Caco-2 (cell line): ENCODE results near the gene IBA57. TPM values are rescaled to one million over a fixed set of nuclear protein-coding genes. Genes with fewer than 3 reads are reported as not detected.

Source experiments
- BruUV-seq: library from RNA; stranded (reverse); fragments of 400-500 nt; replicated peaks from 2 replicates; lab custom pipeline; 2021; lab: Mats Ljungman, UMichigan
- CTCF ChIA-PET: fragments of 300-600 bp; sonication (Branson Sonifier 250); formaldehyde crosslinking; loops from one replicate; lab custom pipeline; 2022; ENCODE audit warnings: antibody characterized with exemption; lab: Charles Lee
- POLR2A ChIA-PET: fragments of 300-600 bp; sonication (Branson Sonifier 250); formaldehyde crosslinking; loops from one replicate; lab custom pipeline; 2022; ENCODE audit warnings: antibody characterized with exemption; lab: Charles Lee
- DNase-seq, 2 experiments: peaks; one replicate each; pipeline versions ENCODE4 v3.0.0 to v3.0.0-alpha.2; 2020 to 2022
- H3K27me3 ChIP-seq: replicated peaks from 2 replicates; pipeline ENCODE4 v1.6.0; 2011; ENCODE audit warnings: low read length; ENCODE audit not compliant: control insufficient read depth, insufficient read depth
- H3K36me3 ChIP-seq: 2 replicates; pipeline ENCODE4 v1.5.1; 2011; ENCODE audit warnings: low read length; ENCODE audit not compliant: control insufficient read depth, insufficient read depth
- H3K4me1 ChIP-seq: fragments of 250-450 bp; sonication (Bioruptor Pico); 2 replicates; pipeline ENCODE4 v1.5.1; 2020; ENCODE audit warnings: mild to moderate bottlenecking
- H3K4me3 ChIP-seq: 2 replicates; pipeline ENCODE4 v1.5.1; 2011; ENCODE audit warnings: low read depth, mild to moderate bottlenecking, control low read depth, low read length
- H3K9me3 ChIP-seq: fragments of 250-450 bp; sonication (Bioruptor Pico); 2 replicates; pipeline ENCODE4 v1.5.1; 2020; ENCODE audit warnings: mild to moderate bottlenecking, moderate library complexity
- H3K27ac Mint-ChIP-seq: one replicate; pipeline ENCODE4 v1.8.0; 2022; ENCODE audit warnings: mixed read lengths; ENCODE audit not compliant: unreplicated experiment
- H3K27me3 Mint-ChIP-seq: one replicate; pipeline ENCODE4 v1.8.0; 2022; ENCODE audit warnings: mixed read lengths; ENCODE audit not compliant: insufficient read depth, unreplicated experiment
- H3K36me3 Mint-ChIP-seq: one replicate; pipeline ENCODE4 v1.8.0; 2022; ENCODE audit warnings: mild to moderate bottlenecking, mixed read lengths; ENCODE audit not compliant: insufficient read depth, unreplicated experiment
- H3K4me1 Mint-ChIP-seq: one replicate; pipeline ENCODE4 v1.8.0; 2022; ENCODE audit warnings: low read depth, mixed read lengths; ENCODE audit not compliant: unreplicated experiment
- H3K4me3 Mint-ChIP-seq: one replicate; pipeline ENCODE4 v1.8.0; 2022; ENCODE audit warnings: mild to moderate bottlenecking, moderate library complexity, mixed read lengths; ENCODE audit not compliant: unreplicated experiment
- H3K9me3 Mint-ChIP-seq: one replicate; pipeline ENCODE4 v1.8.0; 2022; ENCODE audit warnings: mixed read lengths; ENCODE audit not compliant: unreplicated experiment
- intact Hi-C: fragments of 100-400 bp; cut with micrococcal nuclease; formaldehyde crosslinking; loops from one replicate; pipeline ENCODE4 v1.10.0; 2022; ENCODE audit not compliant: unreplicated experiment
- total RNA-seq: library from RNA; stranded (reverse); gene quantifications from 2 replicates; pipeline ENCODE4 v1.2.3, GENCODE V29; 2022
- TF ChIP-seq, protein P1 (sequence below), 2 experiments: fragments of 200-600 bp in 1 of 2; IDR thresholded peaks; 1 replicate in 1 of 2; 2 replicates in 1 of 2; pipeline versions ENCODE4 v1.5.1 to v1.8.0; 2011 to 2022; ENCODE audit warnings: antibody characterized with exemption in 1 of 2, control low read depth in 1 of 2, inconsistent platforms in 1 of 2, low read depth in 1 of 2, low read length in 1 of 2, mild to moderate bottlenecking in 1 of 2, moderate library complexity in 1 of 2; ENCODE audit not compliant: insufficient read depth in 1 of 2, severe bottlenecking in 1 of 2, unreplicated experiment in 1 of 2

IBA57 gene
- total RNA-seq, 1 experiment from 2014 or later, result 15.4 TPM

DNA sequence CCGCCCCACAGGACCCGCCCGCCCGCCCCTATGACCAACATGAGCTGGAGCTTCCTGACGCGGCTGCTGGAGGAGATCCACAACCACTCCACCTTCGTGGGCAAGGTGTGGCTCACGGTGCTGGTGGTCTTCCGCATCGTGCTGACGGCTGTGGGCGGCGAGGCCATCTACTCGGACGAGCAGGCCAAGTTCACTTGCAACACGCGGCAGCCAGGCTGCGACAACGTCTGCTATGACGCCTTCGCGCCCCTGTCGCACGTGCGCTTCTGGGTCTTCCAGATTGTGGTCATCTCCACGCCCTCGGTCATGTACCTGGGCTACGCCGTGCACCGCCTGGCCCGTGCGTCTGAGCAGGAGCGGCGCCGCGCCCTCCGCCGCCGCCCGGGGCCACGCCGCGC is 7.9 kb upstream of the IBA57 start:
- Histone ChIP-seq H3K4me1 (peaks cover 5% of the 10 kb centered on the region; the same call in 1 of the 2 replicates), H3K36me3 (no peaks in the 10 kb centered on the region), H3K4me3 (no peak overlapping the region), H3K27me3 (no peaks in the 10 kb centered on the region), H3K9me3 (no peaks in the 10 kb centered on the region)
- H3K4me1 Mint-ChIP-seq, result no peaks in the 10 kb centered on the region
- no TSS peak for BruUV-seq
- no peaks in the 10 kb centered on the region for H3K27me3 Mint-ChIP-seq
- ChIA-PET CTCF (no interaction called here), POLR2A (no interaction called here)
- no peak overlapping the region for H3K4me3 Mint-ChIP-seq
- DNase-seq, result no peak
- no peak overlapping the region for H3K27ac Mint-ChIP-seq
- intact Hi-C loops, result no loop called here
- H3K36me3 Mint-ChIP-seq, result peaks cover 8% of the 10 kb centered on the region
- TF ChIP-seq, protein P1, sequence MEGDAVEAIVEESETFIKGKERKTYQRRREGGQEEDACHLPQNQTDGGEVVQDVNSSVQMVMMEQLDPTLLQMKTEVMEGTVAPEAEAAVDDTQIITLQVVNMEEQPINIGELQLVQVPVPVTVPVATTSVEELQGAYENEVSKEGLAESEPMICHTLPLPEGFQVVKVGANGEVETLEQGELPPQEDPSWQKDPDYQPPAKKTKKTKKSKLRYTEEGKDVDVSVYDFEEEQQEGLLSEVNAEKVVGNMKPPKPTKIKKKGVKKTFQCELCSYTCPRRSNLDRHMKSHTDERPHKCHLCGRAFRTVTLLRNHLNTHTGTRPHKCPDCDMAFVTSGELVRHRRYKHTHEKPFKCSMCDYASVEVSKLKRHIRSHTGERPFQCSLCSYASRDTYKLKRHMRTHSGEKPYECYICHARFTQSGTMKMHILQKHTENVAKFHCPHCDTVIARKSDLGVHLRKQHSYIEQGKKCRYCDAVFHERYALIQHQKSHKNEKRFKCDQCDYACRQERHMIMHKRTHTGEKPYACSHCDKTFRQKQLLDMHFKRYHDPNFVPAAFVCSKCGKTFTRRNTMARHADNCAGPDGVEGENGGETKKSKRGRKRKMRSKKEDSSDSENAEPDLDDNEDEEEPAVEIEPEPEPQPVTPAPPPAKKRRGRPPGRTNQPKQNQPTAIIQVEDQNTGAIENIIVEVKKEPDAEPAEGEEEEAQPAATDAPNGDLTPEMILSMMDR (IDR thresholded peaks at IDR 0.05; ENCODE audit: insufficient read depth in 1 of 2, low read depth in 1 of 2, low read length in 1 of 2, severe bottlenecking in 1 of 2, unreplicated experiment in 1 of 2), result no peak
- H3K9me3 Mint-ChIP-seq, result no peaks in the 10 kb centered on the region

DNA sequence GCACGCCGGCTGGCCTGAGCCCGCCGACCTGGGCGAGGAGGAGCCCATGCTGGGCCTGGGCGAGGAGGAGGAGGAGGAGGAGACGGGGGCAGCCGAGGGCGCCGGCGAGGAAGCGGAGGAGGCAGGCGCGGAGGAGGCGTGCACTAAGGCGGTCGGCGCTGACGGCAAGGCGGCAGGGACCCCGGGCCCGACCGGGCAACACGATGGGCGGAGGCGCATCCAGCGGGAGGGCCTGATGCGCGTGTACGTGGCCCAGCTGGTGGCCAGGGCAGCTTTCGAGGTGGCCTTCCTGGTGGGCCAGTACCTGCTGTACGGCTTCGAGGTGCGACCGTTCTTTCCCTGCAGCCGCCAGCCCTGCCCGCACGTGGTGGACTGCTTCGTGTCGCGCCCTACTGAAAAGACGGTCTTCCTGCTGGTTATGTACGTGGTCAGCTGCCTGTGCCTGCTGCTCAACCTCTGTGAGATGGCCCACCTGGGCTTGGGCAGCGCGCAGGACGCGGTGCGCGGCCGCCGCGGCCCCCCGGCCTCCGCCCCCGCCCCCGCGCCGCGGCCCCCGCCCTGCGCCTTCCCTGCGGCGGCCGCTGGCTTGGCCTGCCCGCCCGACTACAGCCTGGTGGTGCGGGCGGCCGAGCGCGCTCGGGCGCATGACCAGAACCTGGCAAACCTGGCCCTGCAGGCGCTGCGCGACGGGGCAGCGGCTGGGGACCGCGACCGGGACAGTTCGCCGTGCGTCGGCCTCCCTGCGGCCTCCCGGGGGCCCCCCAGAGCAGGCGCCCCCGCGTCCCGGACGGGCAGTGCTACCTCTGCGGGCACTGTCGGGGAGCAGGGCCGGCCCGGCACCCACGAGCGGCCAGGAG is 7.2 kb upstream of the IBA57 start:
- no peaks in the 10 kb centered on the region for H3K9me3 ChIP-seq
- no peaks in the 10 kb centered on the region for H3K27me3 Mint-ChIP-seq
- no peaks in the 10 kb centered on the region for H3K36me3 ChIP-seq
- H3K4me1 Mint-ChIP-seq, result no peaks in the 10 kb centered on the region
- intact Hi-C loops, result no loop called here
- no peak for DNase-seq
- TF ChIP-seq, protein P1 (IDR thresholded peaks at IDR 0.05; ENCODE audit: insufficient read depth in 1 of 2, low read depth in 1 of 2, low read length in 1 of 2, severe bottlenecking in 1 of 2, unreplicated experiment in 1 of 2), result no peak
- H3K9me3 Mint-ChIP-seq, result no peaks in the 10 kb centered on the region
- POLR2A ChIA-PET, result no interaction called here
- no peak overlapping the region for H3K4me3 Mint-ChIP-seq
- peaks cover 11% of the 10 kb centered on the region for H3K4me1 ChIP-seq
- H3K27ac Mint-ChIP-seq, result no peak overlapping the region
- CTCF ChIA-PET, result no interaction called here
- no peaks in the 10 kb centered on the region for H3K27me3 ChIP-seq
- no TSS peak for BruUV-seq
- no peak overlapping the region for H3K4me3 ChIP-seq
- peaks cover 5% of the 10 kb centered on the region for H3K36me3 Mint-ChIP-seq

DNA sequence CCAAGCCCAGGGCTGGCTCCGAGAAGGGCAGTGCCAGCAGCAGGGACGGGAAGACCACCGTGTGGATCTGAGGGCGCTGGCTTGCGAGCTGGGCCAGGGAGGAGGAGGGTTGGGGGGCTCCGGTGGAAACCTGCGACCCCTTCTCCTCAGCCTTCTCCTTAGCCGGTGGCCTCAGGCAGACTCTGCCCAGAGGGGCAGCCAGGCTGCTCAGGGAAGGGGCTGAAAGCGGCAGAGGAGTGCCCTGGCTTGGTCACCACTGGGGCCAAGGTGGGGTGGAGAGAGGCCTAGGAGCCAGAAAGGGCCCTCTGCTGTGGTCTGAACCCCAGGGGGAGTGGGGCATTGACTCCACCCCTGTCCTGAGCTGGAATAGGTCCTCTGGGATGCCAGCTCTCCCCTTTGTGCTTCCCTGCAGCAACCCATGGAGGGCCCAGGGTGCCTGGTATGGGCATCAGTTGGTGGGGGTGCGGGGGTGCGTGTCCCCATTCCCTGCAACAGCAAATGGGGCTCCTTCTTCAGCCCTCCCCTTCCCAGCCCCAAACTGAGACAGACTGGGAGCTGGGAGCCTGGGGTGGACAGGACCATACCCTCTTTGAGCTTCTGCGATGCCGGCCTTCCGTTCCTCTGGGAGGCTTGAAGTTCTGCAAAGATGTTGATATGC is 6.5 kb upstream of the IBA57 start:
- Histone ChIP-seq H3K36me3 (no peaks in the 10 kb centered on the region), H3K4me3 (no peak overlapping the region), H3K9me3 (no peaks in the 10 kb centered on the region), H3K4me1 (peaks cover 11% of the 10 kb centered on the region), H3K27me3 (no peaks in the 10 kb centered on the region)
- Mint-ChIP-seq H3K9me3 (no peaks in the 10 kb centered on the region), H3K4me3 (no peak overlapping the region), H3K27ac (no peak overlapping the region), H3K4me1 (peaks cover 2% of the 10 kb centered on the region), H3K27me3 (no peaks in the 10 kb centered on the region), H3K36me3 (peaks cover 5% of the 10 kb centered on the region)
- DNase-seq, result no peak
- ChIA-PET CTCF (no interaction called here), POLR2A (no interaction called here)
- TF ChIP-seq, protein P1 (IDR thresholded peaks at IDR 0.05; ENCODE audit: insufficient read depth in 1 of 2, low read depth in 1 of 2, low read length in 1 of 2, severe bottlenecking in 1 of 2, unreplicated experiment in 1 of 2), result no peak
- intact Hi-C loops, result no loop called here
- BruUV-seq, result no TSS peak
